ENCODE measurements around the gene AKR1D1.
"Not testable (repeated sequence)": the region's sequence is repeated elsewhere in the genome, so short reads cannot be mapped to it uniquely, and the experiment has no call there.

AKR1D1 gene

DNA sequence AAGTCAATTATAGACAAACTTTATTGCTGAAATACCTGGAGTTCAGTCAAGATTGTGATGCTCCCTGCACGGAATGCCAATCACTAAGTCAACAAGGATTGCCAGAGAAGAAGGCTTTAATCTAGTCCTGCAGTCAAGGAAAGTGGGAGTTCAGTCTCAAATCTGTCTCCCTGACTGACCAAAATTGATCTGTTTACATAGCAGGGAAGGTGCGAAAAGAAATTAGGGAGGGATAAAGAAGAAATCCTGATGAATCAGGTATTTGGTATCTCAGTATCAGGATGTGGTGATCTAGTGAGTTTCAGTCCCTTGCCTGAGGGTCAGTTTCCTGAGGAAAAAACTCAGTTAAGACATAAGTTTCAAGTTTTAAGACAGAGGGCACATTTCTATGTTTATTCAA lies 2.1 kb upstream of the AKR1D1 start:
- no peak overlapping the region for H3K4me3 ChIP-seq (ENCODE audit: low read length)
- TF ChIP-seq, protein P1, sequence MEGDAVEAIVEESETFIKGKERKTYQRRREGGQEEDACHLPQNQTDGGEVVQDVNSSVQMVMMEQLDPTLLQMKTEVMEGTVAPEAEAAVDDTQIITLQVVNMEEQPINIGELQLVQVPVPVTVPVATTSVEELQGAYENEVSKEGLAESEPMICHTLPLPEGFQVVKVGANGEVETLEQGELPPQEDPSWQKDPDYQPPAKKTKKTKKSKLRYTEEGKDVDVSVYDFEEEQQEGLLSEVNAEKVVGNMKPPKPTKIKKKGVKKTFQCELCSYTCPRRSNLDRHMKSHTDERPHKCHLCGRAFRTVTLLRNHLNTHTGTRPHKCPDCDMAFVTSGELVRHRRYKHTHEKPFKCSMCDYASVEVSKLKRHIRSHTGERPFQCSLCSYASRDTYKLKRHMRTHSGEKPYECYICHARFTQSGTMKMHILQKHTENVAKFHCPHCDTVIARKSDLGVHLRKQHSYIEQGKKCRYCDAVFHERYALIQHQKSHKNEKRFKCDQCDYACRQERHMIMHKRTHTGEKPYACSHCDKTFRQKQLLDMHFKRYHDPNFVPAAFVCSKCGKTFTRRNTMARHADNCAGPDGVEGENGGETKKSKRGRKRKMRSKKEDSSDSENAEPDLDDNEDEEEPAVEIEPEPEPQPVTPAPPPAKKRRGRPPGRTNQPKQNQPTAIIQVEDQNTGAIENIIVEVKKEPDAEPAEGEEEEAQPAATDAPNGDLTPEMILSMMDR (conservative IDR thresholded peaks at IDR 0.05; ENCODE audit: low read length): no peak
- no peak for DNase-seq (ENCODE audit: low read depth)

DNA sequence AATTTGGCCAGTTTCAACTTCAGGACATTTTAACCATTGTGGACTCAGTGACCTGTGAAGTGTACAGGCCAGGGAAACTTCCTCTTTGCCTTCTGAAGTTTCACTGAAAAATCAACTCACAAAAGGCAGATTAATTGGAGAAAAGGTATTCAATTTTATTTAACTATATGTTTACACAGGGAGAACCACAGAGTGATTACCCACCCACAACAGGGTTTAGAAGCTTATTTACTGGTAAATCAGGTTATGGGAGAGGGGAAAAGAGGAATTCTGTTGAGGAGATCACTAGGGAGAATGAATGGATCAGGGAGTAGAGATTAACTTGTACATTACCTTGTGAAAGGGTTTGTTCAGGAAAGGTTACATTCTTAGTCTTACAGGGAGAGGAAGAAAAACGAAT lies 1.7 kb upstream of the AKR1D1 start:
- DNase-seq (ENCODE audit: low read depth): no peak
- no peak overlapping the region for H3K4me3 ChIP-seq (ENCODE audit: low read length)
- TF ChIP-seq, protein P1 (conservative IDR thresholded peaks at IDR 0.05; ENCODE audit: low read length): no peak

DNA sequence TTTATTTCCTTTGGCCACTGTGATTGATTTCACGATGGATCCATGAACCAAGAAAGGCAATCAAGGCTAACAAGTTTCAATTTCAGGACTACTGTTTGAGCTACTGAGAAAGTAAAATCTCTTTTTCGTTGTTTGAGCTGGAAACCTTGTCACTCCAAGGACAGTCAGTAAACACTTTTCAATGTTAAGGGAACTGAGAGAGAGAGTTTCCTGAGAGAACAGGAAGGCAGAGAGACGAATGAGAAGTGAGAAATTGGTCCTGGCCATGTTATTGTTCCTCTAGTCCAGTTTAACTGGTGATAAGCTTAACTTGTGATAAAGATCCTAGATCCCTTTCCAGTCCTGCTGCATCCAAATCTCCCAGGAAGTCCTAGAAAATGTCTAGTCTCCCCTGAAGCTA lies 909 bp upstream of the AKR1D1 start:
- TF ChIP-seq, protein P1 (conservative IDR thresholded peaks at IDR 0.05; ENCODE audit: low read length): no peak
- no peak for DNase-seq (ENCODE audit: low read depth)
- H3K4me3 ChIP-seq (ENCODE audit: low read length): no peak overlapping the region

DNA sequence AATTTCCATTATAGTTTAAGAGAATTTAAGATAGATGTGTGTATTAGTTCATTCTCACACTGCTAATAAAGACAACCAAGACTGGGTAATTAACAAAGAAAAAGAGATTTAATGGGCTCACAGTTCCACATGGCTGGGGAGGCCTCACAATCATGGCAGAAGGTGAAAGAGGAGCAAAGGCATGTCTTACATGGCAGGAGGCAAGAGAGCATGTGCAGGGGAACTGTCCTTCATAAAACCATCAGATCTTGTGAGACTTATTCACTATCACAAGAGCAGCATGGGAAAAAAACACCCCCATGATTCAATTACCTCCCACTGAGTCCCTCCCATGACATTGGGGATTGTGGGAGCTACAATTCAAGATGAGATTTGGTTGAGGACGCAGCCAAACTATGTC lies 473 bp upstream of the AKR1D1 start:
- not testable (repeated sequence) for H3K4me3 ChIP-seq (ENCODE audit: low read length); DNase-seq (ENCODE audit: low read depth)

DNA sequence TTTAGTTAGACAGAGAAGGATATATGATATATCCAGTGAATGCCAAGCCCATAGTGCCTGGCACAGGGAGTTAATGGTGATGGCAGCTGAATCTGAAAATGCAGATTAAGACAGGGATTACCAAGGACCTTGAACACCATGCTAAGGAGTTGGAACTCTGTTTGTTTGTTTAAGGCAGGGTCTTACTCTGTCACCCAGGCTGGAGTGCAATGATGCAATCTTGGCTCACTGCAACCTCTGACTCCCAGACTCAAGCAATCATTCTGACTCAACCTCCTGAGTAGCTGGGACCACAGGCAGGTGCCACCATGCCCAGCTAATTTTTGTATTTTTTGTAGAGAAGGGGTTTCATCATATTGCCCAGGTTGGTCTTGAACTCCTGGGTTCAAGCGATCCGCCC lies 1.6 kb downstream of the AKR1D1 start:
- no peak for DNase-seq (ENCODE audit: low read depth)
- TF ChIP-seq, protein P1 (conservative IDR thresholded peaks at IDR 0.05; ENCODE audit: low read length): no peak

DNA sequence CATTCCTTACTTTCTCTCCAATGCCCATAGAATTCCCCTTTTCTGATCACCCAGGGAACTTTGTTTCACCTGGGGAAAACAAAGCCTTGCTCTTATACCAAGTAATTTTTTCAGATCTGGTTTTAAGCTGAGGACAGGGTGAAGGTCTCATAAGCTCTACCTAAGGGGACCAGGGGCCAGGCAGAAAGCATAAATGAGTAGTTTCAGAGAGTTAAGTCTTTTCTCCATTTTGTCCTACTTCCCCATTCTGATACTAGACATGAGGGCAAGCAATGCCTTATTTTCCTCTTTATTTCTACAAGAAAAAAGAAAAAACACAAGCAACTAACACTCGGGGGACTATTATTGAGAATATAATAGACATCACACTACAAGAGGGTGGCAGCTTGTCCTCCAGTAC lies 2.9 kb downstream of the AKR1D1 start:
- no peak overlapping the region for H3K4me3 ChIP-seq (ENCODE audit: low read length)
- DNase-seq (ENCODE audit: low read depth): no peak
- TF ChIP-seq, protein P1 (conservative IDR thresholded peaks at IDR 0.05; ENCODE audit: low read length): no peak

More for the DNA sequence above, 1.6 kb downstream of the AKR1D1 start:
- H3K4me3 ChIP-seq (ENCODE audit: low read length): no peak overlapping the region

DNA sequence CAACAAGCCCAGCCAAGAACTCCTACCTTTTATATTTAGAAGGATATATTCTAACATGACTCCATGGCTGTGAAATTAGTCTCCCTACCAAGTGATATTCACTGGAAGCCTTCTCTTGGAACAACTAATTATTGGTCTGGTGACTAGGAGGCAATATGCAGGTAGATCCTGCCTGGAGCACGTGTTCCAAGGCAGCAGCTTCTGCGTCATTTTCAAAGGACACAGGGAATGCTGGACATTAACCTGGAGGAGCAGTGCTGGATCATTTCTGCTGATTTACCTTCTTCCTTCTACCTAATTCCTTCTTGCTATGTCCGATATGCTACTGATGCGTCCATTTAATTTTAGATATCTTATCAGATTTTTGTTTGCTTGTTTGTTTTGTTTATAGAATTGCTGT lies 5.6 kb downstream of the AKR1D1 start:
- H3K4me3 ChIP-seq (ENCODE audit: low read length): no peak overlapping the region
- TF ChIP-seq, protein P1 (conservative IDR thresholded peaks at IDR 0.05; ENCODE audit: low read length): no peak
- no peak for DNase-seq (ENCODE audit: low read depth)

DNA sequence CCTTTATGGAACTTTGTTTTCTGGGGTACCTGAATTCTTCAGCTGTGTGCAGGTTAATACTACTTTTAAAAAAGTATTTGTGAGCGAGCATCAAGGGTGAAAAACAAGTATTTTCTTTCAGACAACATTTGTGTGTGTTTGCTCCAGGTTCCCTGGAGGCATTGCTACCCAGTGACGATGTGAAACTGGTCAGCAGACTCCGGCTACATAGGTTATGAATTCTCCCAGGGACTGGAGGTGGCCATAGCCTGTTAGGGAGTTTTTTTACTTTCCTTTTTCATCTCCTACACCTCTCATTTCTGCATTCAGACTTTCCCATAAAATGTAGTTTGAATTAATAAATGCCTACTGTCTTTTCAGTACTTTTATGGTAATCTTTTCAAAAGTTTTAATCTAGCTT lies 7.6 kb downstream of the AKR1D1 start:
- TF ChIP-seq, protein P1 (conservative IDR thresholded peaks at IDR 0.05; ENCODE audit: low read length): no peak
- DNase-seq (ENCODE audit: low read depth): no peak
- H3K4me3 ChIP-seq (ENCODE audit: low read length): no peak overlapping the region
